ENCODE data around the gene MEF2D.
A peak's percentile ranks its signal among the peaks of the same experiment; 100 is the strongest.

Gene MEF2D

GRCh38 chr1:156439777-156440183 lies 60.8 kb downstream of the MEF2D start:
- DNase-seq: no peak

DNA sequence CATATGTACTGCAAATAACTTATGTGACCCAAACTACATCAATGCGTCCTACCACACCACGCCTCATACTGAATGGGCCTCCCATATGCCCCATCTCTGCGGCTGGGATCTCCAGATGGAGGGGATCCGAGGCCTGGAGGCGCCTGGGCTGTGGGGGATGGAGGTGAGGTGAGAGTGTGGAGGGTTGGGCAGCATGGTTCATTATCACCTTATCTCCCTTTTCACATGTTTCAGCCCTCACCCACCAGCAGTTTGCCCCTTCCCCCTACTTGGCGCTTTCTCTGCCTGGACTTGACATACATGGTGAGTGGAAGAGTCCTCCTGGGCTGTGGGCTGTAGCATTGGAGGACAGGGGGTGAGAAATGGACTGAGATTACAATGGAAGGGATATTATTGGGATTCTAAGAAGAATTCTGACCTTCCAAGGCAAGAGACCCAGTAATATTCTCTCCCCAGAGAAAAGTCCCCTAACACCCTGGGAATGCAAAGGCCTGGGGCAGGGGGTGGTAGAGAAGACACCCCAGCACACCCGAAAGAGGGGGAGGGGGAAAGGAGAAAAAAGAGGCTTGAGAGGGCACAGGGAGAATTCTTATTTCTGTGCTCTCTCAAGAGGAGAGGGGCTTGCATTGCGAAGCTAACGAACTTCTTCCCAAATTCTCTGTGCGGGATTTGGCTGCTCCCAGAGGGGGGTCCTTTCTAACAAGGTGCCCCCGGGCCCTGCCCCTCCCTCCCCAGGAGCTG lies 61.4 kb downstream of the MEF2D start:
- DNase-seq: no peak

GRCh38 chr1:156438278-156438987 lies 62.1 kb downstream of the MEF2D start:
- DNase-seq: no peak

GRCh38 chr1:156437037-156437867 lies 63.3 kb downstream of the MEF2D start:
- no peak for DNase-seq

- no peak for DNase-seq
Observed at GRCh38 chr1:156436141-156437036, 64.2 kb downstream of the MEF2D start.

DNA sequence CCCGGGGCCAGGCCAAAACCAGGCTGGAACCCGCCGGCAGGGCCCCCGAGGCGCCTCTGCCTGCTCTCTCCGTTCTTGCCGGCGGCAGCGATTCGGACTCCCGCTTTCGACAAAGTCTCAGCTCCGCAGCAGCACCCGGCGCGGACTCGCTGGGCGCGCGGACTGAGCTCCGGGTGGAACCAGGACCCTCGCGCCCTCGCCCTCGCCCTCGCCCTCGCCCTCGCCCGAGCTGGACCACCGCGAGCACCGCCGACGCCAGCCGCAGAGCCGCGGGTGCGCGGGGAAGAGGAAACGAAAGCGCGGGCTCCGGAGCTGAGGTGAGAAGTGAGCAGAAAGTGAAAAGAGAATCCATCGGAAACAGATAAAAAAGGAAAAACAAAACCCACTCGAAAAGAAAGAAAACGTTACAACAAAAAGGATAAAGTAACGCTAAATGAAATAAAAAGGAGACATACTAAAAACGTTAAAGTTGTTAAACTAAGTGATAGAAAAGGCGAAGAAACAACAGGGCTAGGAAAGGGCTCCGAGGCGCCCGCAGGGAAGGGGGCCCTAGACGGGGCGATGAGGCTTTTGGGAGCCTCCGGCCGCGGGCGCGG lies 64.9 kb downstream of the MEF2D start:
- peak in 1 of 2 donors; percentile 31 for DNase-seq

DNA sequence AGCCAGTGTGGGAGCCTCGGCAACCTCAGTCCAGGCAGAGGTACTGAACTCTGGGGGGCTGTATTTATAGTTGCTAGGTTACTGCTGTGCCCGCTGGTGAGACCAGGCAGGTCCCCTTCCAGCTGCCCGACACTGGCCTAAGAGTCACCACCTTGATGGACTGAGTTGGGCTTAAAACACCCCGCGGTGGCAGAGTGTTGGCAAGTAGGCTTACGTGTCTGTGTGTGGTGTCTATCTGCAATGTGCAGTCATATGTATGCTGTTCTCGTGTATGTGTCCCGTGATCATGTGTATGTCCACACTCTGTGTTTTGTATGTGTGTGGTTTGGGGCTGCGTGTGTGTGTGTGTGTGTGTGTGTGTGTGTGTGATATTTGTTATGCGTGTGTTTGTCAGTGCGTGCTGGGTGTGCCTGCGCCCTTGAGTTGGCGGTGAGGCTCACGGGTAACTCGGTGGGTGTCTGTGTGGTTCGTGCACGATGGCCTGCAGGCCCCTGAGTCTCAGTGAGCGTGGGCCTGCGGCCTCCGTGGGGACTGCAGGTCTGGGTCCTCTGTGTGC lies 65.5 kb downstream of the MEF2D start:
- DNase-seq: no peak

GRCh38 chr1:156433602-156434001 lies 67.0 kb downstream of the MEF2D start:
- DNase-seq: no peak

GRCh38 chr1:156433032-156433431 lies 67.5 kb downstream of the MEF2D start:
- no peak for DNase-seq

- DNase-seq: no peak
Observed at GRCh38 chr1:156432669-156433018, 67.9 kb downstream of the MEF2D start.

DNA sequence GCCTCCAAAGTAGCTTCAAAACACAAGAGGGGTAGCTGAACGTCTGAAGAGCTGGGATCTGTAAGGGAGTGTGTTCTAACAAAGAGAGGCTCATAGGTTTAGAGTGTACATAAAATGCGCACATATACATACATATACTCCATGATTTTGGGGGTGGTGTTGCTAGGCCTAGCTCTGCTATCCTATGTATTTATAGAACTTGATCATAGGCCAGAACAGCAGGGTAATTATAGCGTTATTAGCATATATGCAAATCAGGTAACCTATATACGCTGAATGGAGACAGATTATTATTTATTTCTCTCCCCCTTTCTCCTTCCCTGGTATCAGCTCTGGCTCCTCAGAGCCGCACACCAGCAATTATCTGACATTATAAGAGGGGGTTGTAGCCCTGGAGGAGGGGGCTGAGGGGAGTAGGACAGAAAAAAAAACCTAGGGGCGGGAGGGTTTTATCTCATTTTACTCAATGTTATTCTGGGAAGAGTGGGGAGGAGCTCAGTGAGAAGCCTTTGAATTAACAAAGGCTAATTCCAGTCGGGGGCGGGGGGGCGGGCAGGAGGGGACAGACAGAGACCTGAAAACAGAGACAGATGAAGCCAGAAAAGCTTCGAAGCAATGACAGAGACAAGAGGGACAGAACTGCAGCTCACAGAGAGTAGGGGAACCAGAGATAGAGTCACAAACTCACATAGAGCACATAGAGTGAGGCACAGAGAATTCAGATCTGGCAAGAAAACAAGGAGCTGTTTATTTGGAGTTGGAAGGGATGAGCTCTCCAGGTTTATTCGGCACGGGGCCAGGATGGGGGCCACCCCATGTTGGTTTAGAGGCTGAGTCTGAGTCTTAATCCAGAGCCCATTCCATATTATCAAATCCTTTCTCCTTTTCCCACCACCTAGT lies 68.6 kb downstream of the MEF2D start:
- DNase-seq: no peak

DNA sequence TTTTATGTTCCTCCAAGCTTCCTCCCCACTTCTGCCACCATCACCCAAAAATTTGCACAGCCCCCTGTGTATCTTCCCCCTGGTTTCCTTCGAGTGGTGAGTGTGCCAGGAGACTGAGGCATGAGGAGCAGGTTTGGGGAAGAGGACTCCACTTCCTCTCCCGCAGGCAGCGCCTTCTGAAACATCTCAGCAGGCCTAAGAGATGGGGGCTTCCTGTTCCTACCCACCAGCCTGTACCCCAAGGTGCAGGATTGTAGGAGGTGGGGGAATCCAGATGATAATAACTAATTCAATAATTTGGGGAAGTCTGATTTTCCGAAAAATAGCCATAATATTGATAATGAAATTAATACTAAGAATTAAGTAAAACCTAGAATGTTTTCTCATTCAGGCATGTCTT lies 69.2 kb downstream of the MEF2D start:
- no peak for DNase-seq

DNA sequence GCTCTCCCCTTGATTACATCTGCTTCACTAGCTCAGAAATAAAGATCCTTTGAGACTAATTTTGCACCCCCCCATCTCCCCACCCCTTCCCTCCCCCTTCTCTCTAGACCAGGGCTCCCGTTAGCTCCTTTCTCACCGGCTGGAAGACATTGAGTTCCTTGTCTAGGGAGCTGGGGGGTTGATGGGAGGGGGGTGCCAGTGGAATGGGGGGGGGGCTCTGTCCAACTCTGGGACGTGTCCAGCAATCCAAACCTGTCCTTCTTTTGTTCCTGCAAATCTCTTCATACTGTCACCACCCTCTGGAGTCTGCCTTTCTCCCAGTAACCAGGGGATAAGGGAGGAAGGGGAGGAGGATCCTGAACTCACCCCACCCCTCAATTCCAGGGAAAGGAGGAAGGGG lies 69.7 kb downstream of the MEF2D start:
- DNase-seq: no peak

GRCh38 chr1:156430303-156430702 lies 70.3 kb downstream of the MEF2D start:
- DNase-seq: no peak

DNA sequence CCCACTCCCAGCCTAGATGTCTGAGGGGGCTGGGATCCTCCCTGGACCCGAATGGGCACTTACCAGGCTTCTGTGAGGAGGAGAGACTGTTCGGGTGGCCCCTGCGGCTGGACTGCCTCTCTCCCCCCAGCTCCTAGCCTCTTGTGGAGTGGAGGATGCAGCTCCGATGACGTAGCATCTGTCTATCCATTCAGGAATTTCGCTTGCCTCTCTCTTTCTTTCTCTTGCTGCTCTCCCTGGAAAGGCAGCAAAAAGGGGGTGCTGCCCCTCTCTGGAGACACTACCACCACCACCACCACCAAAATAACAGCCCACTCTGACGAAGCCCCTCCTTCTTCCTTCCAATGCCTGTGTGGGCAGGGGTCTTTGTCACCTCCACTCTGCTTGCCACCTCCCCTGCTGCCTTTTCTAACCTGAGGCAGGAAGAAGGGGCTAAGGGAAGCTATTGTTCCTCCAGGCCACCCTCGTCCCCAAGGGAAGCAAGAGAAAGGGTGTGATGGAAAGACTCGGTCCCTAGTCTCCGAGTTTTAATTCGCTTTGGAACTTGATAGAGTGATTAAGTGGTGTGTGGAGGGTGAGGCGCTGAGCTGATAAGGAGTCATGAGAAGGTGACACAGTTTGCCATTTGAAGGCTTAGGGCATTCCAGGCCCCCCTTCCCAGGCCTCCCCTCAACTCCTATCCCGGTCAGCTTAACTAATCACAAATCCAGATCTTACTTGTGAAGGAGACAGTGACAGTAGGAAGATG lies 71.1 kb downstream of the MEF2D start:
- no peak for DNase-seq

- DNase-seq: no peak
Observed at GRCh38 chr1:156428746-156429288, 71.8 kb downstream of the MEF2D start.

GRCh38 chr1:156427957-156428356 lies 72.6 kb downstream of the MEF2D start:
- DNase-seq: no peak

DNA sequence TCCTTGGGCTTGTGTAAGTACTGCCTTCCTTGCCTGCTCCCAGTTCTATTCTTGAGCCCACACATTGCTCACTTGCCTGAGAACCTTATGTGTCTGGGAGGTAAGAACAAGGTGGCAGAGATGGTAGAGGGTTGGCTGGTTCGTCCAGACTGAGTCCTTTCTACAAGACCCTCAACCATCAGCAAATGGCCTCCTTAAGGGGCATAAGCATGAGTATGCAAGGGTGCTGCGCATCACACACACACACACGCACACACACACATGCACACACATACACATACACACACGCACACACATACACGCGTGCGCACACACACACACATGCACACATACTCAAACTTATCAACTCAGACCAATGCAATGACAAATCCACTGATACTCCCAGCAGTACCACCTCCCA lies 74.6 kb downstream of the MEF2D start:
- no peak for DNase-seq

DNA sequence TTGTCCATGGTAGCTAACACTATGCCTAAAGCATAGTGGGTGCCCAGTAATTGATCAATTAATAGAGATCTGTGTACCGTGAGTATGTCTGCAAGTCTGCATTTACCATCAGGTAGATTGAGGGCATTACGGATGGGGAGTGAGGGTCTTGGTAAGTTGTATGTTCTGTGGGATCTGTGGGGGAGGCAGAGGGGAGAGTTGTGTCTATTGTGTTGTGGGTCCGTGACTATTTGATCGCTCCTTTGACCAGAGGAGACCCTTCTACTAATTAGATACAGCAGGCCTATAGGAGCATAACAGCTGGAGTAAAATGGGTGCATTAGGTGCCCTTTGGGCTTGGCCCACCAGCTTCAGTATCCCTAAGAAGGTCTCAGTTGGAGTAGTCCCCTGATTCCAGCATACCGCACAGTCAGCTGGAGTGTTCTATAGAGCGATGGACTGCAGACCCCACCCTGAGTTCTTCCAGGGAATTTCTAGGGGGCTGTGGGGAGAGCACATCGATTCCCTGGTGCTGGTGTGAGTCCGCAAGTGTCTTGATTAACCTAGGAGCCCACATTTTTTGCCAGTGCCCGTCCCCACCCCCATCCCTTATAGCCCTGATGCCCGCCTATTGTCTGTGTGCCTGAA lies 75.7 kb downstream of the MEF2D start:
- DNase-seq: no peak
